ENCODE results near the gene ZNF574.

Gene ZNF574

GRCh38 chr19:42060117-42060516, 15.8 kb upstream of the ZNF574 start:
- no peak for DNase-seq

GRCh38 chr19:42062381-42062780, 13.6 kb upstream of the ZNF574 start:
- DNase-seq = no peak

DNA sequence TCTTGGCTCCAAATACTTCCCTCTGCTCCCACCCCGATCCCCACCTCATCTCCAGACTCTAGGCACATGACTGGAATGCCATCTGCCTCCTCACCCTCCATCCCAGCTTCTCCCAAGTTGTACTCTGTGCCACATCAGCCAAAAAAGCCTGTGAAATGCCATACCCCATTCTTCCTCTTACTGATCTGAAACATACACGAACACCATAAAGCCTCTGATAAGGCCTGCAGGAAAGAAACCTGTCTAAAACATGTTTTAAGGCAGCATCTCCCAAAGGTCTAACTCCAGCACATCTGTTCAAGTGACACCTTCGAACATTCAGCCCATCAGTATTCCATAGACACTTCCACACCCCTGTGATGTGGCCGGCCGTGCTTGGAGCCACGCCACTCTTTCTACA, 11.5 kb upstream of the ZNF574 start:
- DNase-seq = no peak

DNA sequence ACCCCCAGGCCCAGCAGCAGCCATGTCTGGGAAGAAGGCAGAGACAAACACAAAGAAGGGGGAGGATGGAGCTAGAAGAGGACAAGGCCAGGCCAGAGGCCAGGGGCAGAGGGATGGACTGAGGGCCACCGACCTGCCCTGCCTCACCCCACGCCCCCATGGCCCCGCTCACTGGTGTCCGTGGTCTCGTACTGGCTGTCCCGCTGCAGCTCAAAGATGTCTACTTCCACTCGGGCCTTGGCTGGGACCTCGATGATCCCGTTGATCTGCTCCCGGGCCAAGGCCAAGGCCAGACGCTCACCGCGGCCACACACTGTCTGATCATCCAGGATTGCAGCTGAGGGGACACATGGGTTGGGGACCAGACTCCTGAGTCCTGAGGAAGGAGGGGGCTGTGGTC, 10.9 kb upstream of the ZNF574 start:
- no peak for DNase-seq

- no peak for DNase-seq
Observed at GRCh38 chr19:42065511-42065910, 10.5 kb upstream of the ZNF574 start.

DNA sequence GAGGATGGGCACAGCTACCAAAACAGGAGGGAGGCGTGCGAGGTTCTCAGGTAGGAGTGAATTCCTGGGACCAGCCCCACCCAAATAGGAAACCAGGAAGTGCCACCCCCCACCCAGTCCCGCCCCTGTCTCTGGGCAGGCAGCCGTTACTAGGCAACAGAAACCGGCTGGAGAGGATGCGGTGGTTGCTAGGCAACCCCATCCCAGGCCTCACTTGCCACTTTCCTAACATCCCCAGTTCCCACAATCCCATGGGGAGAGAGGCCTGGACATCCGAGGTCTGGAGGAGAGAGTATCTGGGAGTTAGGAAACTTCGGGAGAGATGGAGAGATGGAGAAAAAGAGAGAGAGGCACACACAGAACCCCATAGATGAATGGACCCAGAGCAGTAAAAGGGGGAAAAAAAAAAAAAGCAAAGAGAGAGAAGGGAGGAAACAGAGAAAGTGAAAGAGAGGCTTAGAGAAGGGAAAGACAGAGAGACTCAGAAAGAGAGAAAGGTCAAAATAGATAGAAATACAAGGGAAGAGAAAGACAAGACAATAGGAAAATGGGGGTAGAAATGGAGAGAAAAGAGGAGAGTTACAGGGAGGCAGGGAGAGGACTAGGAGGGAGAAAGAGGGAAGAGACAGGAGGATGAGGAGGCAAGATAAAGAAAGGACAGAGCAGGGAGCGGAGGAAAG, 9.8 kb upstream of the ZNF574 start:
- DNase-seq = peak; percentile 25

DNA sequence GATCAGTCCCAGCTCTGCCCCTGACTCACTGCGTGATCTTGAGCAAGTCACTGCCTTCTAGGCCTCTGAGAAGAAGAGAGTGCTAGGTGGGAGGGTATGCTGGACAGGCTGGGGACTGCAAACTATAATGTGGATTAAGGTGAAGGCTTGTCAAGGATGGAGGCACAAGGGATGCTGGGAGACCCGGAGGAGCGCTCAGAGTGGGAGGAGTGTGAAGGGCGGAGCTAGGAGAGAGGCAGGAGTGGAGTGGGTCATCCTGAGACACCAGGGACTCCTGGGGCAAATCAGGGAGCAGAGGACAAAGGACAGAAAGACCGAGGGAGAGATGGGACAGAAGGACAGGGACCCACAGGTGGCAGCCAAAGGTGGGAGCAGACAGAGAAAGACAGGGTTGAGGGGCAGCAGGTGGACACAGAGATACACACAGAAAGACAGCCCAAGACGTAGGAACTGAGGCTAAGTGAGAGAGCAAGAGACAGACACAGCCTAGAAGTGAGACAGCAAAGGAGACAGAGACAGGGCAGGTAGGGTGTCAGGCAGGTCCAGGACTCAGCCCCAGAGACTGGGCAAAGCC, 8.6 kb upstream of the ZNF574 start:
- DNase-seq = no peak

GRCh38 chr19:42068361-42068755, 7.6 kb upstream of the ZNF574 start:
- no peak for DNase-seq

DNA sequence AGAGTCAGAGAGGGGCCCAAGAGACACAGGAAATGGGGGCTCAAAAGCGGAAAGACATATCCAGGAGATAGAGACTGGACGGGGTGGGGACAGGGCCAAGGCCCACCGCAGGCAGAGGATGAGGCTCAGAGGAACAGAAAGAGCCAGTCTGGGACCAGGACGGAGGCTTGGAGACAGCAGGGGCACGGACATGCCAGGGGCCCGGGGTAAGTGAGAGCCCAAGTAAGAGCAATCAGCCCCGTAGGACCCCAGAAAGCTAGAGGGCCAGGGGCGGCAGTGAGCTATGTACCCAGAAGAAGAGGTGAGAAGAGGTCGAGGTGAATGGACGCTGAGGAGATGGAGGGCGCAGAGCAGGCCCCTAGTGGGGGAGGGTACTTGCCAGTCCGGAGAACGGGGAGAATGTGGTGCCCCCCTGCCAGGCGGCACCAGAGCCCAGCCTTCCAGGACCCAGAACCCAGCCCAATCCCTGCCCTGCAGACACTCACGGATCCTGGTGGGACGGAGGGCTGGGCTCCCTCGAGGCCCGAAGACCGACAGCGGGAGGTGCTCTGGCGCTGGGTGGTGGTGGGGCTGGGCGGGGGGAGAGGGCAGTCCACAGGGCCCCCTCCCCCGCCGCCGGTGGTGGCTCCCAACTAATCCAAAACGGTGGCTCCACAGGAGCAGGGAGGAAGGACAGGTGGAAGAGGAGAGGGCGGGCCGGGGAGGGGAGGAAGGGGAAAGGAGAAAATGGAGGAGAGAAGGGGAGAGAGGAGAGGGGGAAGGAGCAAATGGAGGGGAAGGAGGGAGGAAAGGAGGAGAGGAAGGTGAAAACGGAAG, 7.0 kb upstream of the ZNF574 start:
- no peak for DNase-seq

DNA sequence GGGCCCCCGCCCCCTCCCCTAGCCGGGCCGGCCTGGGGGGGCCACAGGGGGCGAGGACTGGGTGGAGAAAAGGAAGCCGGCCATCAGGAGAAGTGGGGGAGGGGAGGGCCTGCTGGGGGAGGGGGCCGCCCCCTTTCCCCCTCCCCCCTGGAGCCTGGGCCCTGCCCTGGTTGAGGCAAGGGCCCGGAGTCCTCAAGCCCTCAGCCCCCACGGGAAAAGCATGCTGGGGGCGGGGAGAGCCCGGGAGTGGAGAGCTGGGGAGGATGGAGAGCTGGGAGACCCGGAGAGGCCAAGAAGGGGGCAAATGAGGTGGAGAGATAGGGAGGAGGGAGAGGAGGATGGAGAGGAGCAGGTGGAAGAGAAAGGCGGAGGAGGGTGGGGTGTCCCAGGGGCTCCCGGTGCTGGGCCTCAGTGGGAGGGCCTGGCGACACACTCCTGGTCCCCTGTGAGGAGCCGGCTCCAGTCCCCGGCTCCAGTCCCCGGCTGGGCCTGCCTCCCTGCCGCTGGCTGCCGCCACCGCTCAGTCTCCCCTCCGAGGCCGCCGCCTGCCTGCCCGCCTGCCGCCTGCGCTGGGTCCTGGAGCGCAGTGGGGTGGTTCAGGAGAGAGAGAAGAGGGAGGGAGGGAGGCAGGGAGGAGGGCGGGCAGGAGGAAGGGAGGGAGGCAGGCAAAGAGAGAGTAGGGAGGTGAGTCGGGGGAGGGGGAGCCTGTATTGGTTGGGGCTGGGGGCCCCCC, 6.2 kb upstream of the ZNF574 start, which contains the start of gene GRIK5:
GRIK5 (minus strand) TSS at position 588 of the 733 bp plus-strand sequence. CDS start 4,436 bp downstream, outside the sequence.
- no peak for DNase-seq

DNA sequence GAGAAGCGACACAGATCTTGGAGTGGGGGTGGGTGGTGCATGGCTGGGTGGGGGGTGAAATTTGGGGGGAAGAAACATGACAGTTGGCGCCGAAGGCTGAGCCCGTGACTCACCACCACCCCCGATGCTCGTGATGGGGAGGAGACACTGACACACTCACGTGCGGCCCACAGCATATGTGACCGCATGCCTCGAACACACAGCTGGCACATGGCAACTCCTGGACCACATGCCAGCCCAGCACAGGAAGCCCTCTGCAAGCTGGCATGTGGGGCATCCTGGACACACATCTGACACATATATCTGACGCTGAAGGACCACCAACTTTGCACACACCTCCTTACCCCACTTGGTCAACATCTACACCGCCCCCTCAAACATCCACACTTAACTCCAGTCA, 4.7 kb upstream of the ZNF574 start:
- no peak for DNase-seq

- DNase-seq = no peak
Observed at GRCh38 chr19:42074513-42075363, 1.2 kb upstream of the ZNF574 start.

DNA sequence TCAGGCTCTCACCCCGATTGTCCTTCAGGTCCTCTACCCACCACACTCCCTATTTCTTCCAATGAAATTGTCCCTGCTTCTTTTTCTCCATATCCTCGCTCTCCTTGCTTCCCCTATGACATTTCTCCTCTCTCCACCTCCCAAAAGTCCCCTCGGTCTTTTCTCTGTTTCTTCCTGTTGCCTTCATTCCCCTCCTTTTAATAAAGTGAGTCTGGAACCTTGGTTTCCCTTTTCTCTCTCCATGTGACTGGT, 676 bp upstream of the ZNF574 start:
- DNase-seq = no peak

DNA sequence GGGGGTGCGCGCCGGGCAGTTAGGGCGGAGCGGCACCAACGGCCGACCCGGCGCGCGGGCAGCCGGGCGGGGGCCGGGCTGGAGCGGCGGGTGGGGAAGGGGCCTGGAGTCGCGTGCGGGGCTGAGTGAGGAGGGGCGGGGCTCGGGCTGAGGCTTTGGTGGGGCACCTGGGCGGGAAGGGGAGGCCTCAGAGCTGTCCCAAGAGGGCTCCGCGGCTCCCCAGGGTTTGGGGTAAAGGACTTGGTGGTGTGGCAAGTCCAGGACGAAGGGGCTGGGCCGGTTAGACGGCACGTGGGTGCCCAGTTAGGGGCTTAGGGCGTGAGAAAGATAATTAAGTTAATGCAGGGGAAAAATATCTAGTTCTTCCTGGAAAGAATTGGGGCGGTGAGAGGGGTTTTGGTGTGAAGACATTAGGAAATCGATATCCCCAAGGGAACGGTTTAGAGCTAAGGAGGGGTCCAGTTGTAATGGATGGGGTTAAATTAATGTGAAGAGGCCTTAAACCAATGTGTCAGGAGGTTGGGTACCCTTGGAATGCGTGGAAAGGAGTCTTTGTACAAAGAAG, 496 bp downstream of the ZNF574 start:
- peak; percentile 16 for DNase-seq

DNA sequence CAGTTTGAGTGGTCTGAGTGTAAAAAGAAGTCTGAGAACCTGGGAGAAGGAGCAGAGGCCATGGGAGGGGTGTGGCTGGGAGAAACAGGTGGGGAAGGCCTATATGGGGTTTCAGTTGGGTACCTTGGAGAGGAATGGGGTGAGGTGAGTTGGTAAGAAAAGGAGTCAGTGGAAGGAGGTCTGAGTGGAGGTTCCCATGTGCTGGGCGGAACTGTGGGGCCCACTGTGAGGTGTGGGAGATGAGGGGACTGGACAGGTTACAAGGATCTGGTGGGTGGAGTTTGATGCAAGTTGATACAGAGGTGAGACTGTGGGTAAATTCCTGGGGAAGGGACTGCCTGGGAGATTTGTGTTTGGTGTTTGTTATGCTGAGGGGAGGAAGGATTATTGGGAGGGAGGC, 2.1 kb downstream of the ZNF574 start:
- DNase-seq = no peak

DNA sequence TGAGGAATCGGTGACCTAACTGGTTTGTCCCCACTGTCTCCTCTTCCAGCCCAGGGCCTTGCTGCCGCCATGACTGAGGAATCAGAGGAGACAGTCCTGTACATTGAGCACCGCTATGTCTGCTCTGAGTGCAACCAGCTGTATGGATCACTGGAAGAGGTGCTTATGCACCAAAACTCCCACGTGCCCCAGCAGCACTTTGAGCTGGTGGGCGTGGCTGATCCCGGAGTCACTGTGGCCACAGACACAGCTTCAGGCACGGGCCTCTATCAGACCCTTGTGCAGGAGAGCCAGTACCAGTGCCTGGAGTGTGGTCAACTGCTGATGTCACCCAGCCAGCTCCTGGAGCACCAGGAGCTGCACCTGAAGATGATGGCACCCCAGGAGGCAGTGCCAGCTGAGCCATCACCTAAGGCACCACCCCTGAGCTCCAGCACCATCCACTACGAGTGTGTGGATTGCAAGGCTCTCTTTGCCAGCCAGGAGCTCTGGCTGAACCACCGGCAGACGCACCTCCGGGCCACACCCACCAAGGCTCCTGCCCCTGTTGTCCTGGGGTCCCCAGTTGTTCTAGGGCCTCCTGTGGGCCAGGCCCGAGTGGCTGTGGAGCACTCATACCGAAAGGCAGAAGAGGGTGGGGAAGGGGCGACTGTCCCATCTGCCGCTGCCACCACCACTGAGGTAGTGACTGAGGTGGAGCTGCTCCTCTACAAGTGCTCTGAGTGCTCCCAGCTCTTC, 2.7 kb downstream of the ZNF574 start:
- no peak for DNase-seq

DNA sequence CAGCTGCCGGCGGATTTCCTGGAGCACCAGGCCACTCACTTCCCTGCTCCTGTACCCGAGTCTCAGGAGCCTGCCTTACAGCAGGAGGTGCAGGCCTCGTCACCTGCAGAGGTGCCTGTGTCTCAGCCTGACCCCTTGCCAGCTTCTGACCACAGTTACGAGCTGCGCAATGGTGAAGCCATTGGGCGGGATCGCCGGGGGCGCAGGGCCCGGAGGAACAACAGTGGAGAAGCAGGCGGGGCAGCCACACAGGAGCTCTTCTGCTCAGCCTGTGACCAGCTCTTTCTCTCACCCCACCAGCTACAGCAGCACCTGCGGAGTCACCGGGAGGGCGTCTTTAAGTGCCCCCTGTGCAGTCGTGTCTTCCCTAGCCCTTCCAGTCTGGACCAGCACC, 3.3 kb downstream of the ZNF574 start:
- DNase-seq = no peak

GRCh38 chr19:42079886-42080763, 4.2 kb downstream of the ZNF574 start:
- DNase-seq = no peak

- DNase-seq = no peak
Observed at GRCh38 chr19:42080764-42081375, 4.9 kb downstream of the ZNF574 start.

DNA sequence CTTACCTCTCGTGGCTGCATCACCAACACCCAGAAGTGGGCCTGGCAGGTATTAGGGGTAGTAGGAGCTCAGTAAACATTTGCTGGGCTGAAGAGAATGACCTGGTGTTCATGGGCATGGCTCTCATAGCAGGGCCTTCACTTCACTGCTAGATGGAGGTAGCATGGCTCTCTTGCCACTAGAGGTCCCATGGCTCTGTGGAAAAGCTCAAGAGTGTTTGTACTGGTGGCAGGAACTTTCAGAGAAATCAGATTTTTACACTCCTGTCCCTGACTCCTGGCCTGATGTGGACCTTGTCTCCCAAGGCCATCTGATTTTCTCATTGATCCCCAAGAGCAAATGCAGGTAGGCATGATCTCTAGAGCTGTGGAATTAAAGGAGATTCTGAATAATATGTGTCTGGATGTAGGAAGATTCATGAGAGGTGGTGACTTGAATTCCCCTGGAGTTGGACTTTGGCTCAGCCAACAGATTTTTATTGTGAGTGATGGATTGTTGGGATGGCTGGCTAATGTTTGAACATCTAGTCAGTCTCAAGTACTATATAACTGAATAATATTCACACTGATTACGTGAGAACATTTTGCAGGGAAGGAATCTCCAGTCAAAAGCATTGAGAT, 5.7 kb downstream of the ZNF574 start:
- no peak for DNase-seq

Measured in NCI-H524 treated with DMSO at 0.1 percent for 48 hours (cell line).